GM13976 (cell line): Measurements from ENCODE around the gene ADAMTS16.

ENCODE experiments used
- DNase-seq: peaks from one replicate; pipeline ENCODE4 v3.0.0; 2012; ENCODE audit warnings: low spot score
- in situ Hi-C: fragments of 300-500 bp; cut with MboI; formaldehyde crosslinking; loops from one replicate; pipeline ENCODE4 v1.12.0; 2022; ENCODE audit warnings: low sequenced_read_pairs, mixed read lengths, inconsistent platforms; ENCODE audit not compliant: unreplicated experiment
- TF ChIP-seq, protein P1 (sequence below): IDR thresholded peaks from 2 replicates; pipeline ENCODE4 v1.5.1; 2012; ENCODE audit warnings: borderline replicate concordance, mild to moderate bottlenecking; ENCODE audit not compliant: insufficient read depth; ENCODE audit errors: extremely low read depth, missing control alignments, control extremely low read depth

Gene ADAMTS16

DNA sequence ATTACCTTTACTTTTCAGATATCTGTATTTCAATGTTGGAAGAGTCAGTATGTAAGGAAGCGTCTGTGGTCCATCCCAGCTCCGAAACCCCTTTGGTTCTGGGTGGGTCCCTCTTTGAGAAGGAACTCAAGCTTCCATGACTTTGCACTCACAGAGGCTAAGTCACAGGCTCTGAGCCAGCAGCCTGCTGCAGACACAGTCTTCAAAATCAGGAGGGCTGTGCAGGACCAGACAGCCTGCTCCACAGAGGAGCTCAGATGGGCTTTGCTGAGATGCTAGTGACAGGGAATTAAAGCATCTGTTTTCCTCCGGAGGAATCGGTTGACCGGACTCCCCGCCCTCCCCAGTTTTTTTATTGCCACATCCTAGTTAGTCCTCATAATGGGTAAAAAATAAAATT, 155.9 kb downstream of the ADAMTS16 start:
- in situ Hi-C loops, result no loop called here
- TF ChIP-seq, protein P1, sequence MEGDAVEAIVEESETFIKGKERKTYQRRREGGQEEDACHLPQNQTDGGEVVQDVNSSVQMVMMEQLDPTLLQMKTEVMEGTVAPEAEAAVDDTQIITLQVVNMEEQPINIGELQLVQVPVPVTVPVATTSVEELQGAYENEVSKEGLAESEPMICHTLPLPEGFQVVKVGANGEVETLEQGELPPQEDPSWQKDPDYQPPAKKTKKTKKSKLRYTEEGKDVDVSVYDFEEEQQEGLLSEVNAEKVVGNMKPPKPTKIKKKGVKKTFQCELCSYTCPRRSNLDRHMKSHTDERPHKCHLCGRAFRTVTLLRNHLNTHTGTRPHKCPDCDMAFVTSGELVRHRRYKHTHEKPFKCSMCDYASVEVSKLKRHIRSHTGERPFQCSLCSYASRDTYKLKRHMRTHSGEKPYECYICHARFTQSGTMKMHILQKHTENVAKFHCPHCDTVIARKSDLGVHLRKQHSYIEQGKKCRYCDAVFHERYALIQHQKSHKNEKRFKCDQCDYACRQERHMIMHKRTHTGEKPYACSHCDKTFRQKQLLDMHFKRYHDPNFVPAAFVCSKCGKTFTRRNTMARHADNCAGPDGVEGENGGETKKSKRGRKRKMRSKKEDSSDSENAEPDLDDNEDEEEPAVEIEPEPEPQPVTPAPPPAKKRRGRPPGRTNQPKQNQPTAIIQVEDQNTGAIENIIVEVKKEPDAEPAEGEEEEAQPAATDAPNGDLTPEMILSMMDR, result no peak
- no peak for DNase-seq

DNA sequence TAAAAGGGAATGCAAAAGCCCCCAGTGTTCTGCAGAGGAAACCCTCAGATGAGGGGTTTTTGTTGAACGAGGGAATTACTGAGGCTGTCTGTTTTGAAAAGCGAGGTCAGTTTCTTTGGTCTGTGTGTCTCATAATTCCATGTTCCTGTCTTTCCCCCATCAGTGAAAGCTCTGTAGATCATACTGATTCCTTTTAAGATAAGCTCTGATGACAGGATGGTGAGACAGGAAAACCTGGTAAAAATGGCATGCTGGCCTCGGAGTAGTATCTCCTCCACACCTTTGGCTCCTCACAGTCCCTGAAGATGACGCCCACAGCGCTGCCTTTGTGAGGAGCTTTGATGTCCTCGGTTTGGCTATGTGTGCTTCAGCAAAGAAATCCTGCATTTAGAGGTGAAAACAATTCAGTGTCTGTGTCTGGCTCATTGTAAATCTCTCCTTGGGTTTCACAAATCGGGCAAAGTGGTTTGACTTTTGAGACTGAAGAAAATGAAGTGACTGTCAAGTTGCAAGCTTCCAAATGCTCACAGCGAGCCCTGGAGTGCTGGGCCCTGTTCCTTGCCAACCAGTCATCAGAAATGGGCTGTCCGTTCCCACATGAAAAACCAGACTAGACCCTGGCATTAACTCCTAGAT, 157.4 kb downstream of the ADAMTS16 start:
- in situ Hi-C loops, result no loop called here
- no peak for DNase-seq
- TF ChIP-seq, protein P1, result no peak

DNA sequence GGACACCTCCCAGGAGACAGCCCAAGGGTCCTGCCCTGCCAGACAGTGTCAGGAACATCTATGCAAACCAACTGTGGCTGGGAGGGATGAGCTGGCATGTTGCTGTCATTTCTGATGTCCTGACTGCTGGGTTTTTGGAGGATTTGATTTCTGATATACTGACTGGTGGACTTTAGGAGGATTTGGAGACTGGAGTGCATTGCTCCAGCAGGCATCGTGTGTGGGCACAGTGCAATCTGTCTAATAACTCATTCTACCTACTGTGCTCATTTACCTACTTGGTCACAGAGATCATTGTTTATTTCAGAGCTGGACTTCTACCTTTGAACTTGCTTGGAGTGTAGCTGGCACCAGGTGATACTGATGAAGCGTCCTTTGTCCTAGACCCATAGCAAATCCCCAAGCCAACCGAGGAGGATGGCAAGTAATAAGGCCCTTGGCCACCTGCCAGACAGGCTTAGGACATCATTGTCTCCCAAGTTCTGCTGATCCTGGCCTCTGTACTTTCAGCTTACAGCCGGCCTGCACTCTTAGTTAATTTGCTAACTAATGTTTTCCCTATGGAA, 158.0 kb downstream of the ADAMTS16 start:
- no peak for DNase-seq
- TF ChIP-seq, protein P1, result no peak
- in situ Hi-C loops, result no loop called here

DNA sequence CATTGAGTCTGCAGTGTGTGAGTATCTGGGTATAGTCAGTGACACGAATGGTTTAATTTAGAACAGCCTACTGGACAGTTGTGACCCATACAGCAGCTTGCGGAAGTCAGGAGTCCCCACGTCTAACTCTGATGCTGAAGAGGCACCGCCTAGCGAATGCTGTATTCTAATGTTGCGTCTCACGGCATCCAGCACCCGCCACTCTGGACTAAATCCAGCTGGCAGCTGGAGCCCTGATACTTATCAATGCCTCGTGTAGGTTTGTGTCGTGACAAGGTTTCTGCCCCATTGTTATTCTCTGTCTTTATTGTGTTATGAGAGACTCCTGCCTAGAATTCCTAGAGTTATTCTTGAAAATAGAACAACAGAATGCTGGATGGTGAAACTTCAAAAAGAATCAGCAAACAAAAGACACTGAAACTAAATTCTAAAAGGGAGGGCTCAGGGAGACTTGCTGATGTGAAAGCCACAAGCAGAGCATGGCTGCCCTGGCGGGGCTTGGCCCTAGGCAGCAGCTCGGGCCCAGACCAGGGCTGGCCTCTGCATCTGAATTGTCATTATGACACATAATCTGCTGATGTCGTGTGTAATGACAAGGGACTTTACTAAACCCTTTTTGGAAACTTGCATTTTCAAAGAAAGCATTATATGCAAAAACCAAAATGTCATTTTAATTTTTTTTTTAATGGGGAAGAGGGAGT, 158.9 kb downstream of the ADAMTS16 start:
- in situ Hi-C loops, result no loop called here
- TF ChIP-seq, protein P1, result no peak
- no peak for DNase-seq

DNA sequence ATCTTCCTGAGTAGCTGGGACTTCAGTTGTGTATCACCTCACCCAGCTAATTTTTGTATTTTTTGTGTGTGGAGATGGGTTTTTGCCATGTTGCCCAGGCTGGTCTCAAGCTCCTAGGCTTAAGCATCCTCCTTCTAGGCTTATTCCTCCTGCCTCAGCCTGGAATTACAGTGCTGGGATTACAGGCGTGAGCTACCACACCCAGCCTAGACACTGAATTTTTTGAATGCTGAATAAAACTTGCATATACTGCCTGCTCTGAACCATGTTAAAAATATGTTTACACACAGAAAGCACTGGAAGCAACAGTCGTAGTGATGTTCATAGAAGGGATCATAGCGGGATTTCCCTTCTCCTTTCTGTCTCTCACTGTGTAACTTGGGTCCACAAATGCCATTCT, 161.0 kb downstream of the ADAMTS16 start:
- TF ChIP-seq, protein P1, result no peak
- in situ Hi-C loops, result no loop called here
- no peak for DNase-seq

DNA sequence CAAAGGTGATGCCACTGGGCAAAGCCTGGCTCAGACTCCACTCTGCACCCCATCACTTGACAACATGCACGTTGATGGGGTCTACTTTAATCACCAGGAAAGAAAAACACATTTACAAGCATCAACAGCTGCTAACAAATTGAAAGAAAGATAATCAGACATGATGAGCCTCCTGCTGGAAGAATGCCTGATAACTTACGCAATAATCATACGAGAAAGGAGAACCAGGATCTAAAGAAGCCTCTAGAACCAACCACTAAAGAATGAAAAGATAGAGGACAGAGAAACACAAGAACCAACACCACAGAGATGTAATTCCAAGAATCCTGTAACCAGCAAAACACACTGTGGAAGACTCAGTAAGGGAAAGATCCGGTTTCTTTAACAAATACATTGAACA, 162.1 kb downstream of the ADAMTS16 start:
- in situ Hi-C loops, result no loop called here
- TF ChIP-seq, protein P1, result no peak
- DNase-seq, result no peak
